CD4-positive, CD25-positive, alpha-beta regulatory T cell (primary cell): ENCODE data around the gene SRGN. TPM values are rescaled to one million over a fixed set of nuclear protein-coding genes. Genes with fewer than 3 reads are reported as not detected.

ENCODE experiments used
- ATAC-seq, 2 donors: fragments of 150-1000 bp; cut with Tn5 transposase; one replicate each; pipeline ENCODE4 v1.10.0; 2021; ENCODE audit warnings: low read depth in 2 of 2, moderate number of reproducible peaks in 2 of 2, moderate library complexity in 1 of 2
- DNase-seq, 3 donors: peaks; one replicate each; pipeline versions ENCODE4 v3.0.0 to v3.0.0-alpha.2; 2012 to 2022; ENCODE audit warnings: mixed read lengths in 1 of 3
- H3K27ac ChIP-seq: one replicate; pipeline ENCODE4 v1.7.0; 2013; ENCODE audit warnings: mild to moderate bottlenecking, low read length; ENCODE audit not compliant: insufficient read depth, poor library complexity, severe bottlenecking
- H3K27me3 ChIP-seq: one replicate; pipeline ENCODE4 v1.7.0; 2013; ENCODE audit warnings: low read length; ENCODE audit not compliant: control insufficient read depth, insufficient read depth
- H3K36me3 ChIP-seq: one replicate; pipeline ENCODE4 v1.7.0; 2013; ENCODE audit warnings: mild to moderate bottlenecking, low read length, moderate library complexity; ENCODE audit not compliant: control insufficient read depth, insufficient read depth
- H3K4me1 ChIP-seq: 2 replicates; pipeline ENCODE4 v1.7.0; 2013; ENCODE audit warnings: mild to moderate bottlenecking, low read length; ENCODE audit not compliant: insufficient read depth, control insufficient read depth, poor library complexity, severe bottlenecking
- H3K4me3 ChIP-seq: one replicate; pipeline ENCODE4 v1.7.0; 2013; ENCODE audit warnings: low read depth, mild to moderate bottlenecking, low read length, moderate library complexity
- H3K9me3 ChIP-seq, 2 experiments: 1 replicate in 1 of 2; 2 replicates in 1 of 2; pipeline ENCODE4 v1.7.0; 2013; ENCODE audit warnings: low read length in 2 of 2, mild to moderate bottlenecking in 1 of 2, moderate library complexity in 1 of 2; ENCODE audit not compliant: control insufficient read depth in 2 of 2
- H3K27ac Mint-ChIP-seq, 3 donors: one replicate each; pipeline ENCODE4 v1.8.0; 2020 to 2022; ENCODE audit warnings: mild to moderate bottlenecking in 3 of 3, mixed read lengths in 3 of 3, moderate library complexity in 2 of 3
- H3K27me3 Mint-ChIP-seq: one replicate; pipeline ENCODE4 v1.8.0; 2022; ENCODE audit warnings: mild to moderate bottlenecking, mixed read lengths
- H3K36me3 Mint-ChIP-seq: one replicate; pipeline ENCODE4 v1.8.0; 2020; ENCODE audit warnings: mixed read lengths
- H3K4me1 Mint-ChIP-seq, 4 donors: one replicate each; pipeline ENCODE4 v1.8.0; 2020 to 2022; ENCODE audit warnings: mixed read lengths in 4 of 4, mild to moderate bottlenecking in 1 of 4
- H3K4me3 Mint-ChIP-seq, 4 donors: one replicate each; pipeline ENCODE4 v1.8.0; 2020 to 2022; ENCODE audit warnings: mild to moderate bottlenecking in 4 of 4, mixed read lengths in 4 of 4, moderate library complexity in 3 of 4
- H3K9me3 Mint-ChIP-seq, 7 donors: one replicate each; pipeline ENCODE4 v1.8.0; 2020 to 2022; ENCODE audit warnings: mixed read lengths in 7 of 7, mild to moderate bottlenecking in 3 of 7, moderate library complexity in 2 of 7
- polyA plus RNA-seq, 4 donors: library from polyadenylated mRNA; unstranded; fragments of 300-500 nt; fragmentation: Illumina TruSeq; gene quantifications; one replicate each; pipeline ENCODE4 v1.2.3, GENCODE V29; 2021
- total RNA-seq: library from RNA; stranded (reverse); gene quantifications from one replicate; pipeline ENCODE4 v1.2.3, GENCODE V29; 2022

Gene SRGN
- total and polyA plus RNA-seq, 5 donors from 2014 or later, result 254 to 580 (median 343) TPM

DNA sequence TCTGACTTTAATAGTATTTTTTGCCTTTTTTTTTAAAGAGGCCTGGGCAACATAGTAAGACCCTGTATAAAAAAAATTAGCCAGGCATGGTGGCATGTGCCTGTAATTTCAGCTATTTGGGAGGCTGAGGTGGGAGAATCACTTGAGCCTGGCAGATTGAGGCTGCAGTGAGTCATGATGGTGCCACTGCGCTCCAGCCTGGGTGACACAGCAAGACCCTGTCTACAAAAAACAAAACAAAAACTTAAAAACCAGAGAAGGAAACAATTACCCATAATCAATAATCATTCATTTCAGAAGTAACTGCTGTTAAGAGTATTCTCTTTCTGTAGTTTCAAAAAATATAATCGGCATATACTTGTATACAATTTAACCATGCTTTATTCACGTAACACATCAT, 64.1 kb downstream of the SRGN start:
- H3K27ac Mint-ChIP-seq, result no peak overlapping the region
- DNase-seq (no peak), ATAC-seq (no peak)
- H3K36me3 Mint-ChIP-seq, result peaks cover 6% of the 10 kb centered on the region
- Histone ChIP-seq H3K27me3 (no peaks in the 10 kb centered on the region), H3K9me3 (no peaks in the 10 kb centered on the region), H3K36me3 (peaks cover 7% of the 10 kb centered on the region), H3K27ac (no peak overlapping the region), H3K4me1 (no peaks in the 10 kb centered on the region), H3K4me3 (no peak overlapping the region)
- H3K4me1 Mint-ChIP-seq, result peaks cover 15 to 27% (median 21%) of the 10 kb centered on the region in 4 donors
- H3K27me3 Mint-ChIP-seq, result no peaks in the 10 kb centered on the region
- no peak overlapping the region for H3K4me3 Mint-ChIP-seq
- no peaks in the 10 kb centered on the region for H3K9me3 Mint-ChIP-seq

DNA sequence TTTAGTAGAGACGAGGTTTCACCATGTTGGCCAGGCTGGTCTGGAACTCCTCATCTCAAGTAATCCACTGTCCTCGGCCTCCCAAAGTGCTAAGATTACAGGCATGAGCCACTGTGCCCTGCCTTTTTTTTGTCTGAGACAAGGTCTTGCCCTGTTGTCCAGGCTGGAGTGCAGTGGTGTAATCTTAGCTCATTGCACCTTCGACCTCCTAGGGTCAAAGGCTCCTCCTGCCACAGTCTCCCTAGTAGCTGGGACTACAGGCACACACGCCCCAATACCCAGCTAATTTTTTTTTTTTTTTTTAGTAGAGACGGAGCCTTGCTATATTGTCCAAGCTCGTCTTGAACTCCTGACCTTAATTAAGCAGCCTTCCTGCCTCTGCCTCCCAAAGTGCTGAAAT, 65.3 kb downstream of the SRGN start:
- H3K4me3 Mint-ChIP-seq, result no peak overlapping the region
- Histone ChIP-seq H3K27ac (no peak overlapping the region), H3K9me3 (no peaks in the 10 kb centered on the region), H3K36me3 (peaks cover 19% of the 10 kb centered on the region), H3K27me3 (no peaks in the 10 kb centered on the region), H3K4me1 (no peaks in the 10 kb centered on the region), H3K4me3 (no peak overlapping the region)
- H3K36me3 Mint-ChIP-seq, result peaks cover 6% of the 10 kb centered on the region
- H3K9me3 Mint-ChIP-seq, result no peaks in the 10 kb centered on the region
- H3K27me3 Mint-ChIP-seq, result no peaks in the 10 kb centered on the region
- peak overlapping the region in 1 of 3 donors; percentile 20 for H3K27ac Mint-ChIP-seq
- H3K4me1 Mint-ChIP-seq, result peaks cover 11 to 21% (median 17%) of the 10 kb centered on the region in 4 donors
- ATAC-seq (no peak), DNase-seq (no peak)

Other genes with a start within 250 kb of the SRGN start
- 39.7 TPM for gene DDX50, start 186.8 kb upstream of the SRGN start, total RNA-seq
- gene DDX50, start 186.8 kb upstream of the SRGN start, polyA plus RNA-seq, result 10 to 100 TPM; 36.6 to 47.3 (median 39.7) TPM
- 117 TPM for gene DDX21, start 131.9 kb upstream of the SRGN start, total RNA-seq
- 10 to 100 TPM in 3 of 4 donors, 1 to 10 TPM in 1; 9.6 to 16.4 (median 13.8) TPM for gene DDX21, start 131.9 kb upstream of the SRGN start, polyA plus RNA-seq
- gene KIFBP, start 99.3 kb upstream of the SRGN start, total RNA-seq, result 5.1 TPM
- 1 to 10 TPM; 2.9 to 5.0 (median 4.2) TPM for gene KIFBP, start 99.3 kb upstream of the SRGN start, polyA plus RNA-seq
- gene VPS26A, start 36.1 kb downstream of the SRGN start, total RNA-seq, result 45.7 TPM
- gene VPS26A, start 36.1 kb downstream of the SRGN start, polyA plus RNA-seq, result 10 to 100 TPM; 40.3 to 55.5 (median 43.0) TPM
- gene SUPV3L1, start 92.1 kb downstream of the SRGN start, total RNA-seq, result 51.1 TPM
- 10 to 100 TPM in 3 of 4 donors, 1 to 10 TPM in 1; 9.8 to 27.2 (median 14.9) TPM for gene SUPV3L1, start 92.1 kb downstream of the SRGN start, polyA plus RNA-seq
- gene HKDC1, start 132.2 kb downstream of the SRGN start, total RNA-seq, result 11.1 TPM
- 1 to 10 TPM; 2.2 to 6.2 (median 4.4) TPM for gene HKDC1, start 132.2 kb downstream of the SRGN start, polyA plus RNA-seq
- 86.4 TPM for gene HK1, start 190.4 kb downstream of the SRGN start, total RNA-seq
- gene HK1, start 190.4 kb downstream of the SRGN start, polyA plus RNA-seq, result 100 to 1,000 TPM in 3 of 4 donors, 10 to 100 TPM in 1; 95.6 to 115 (median 106) TPM